NCI-H1417 treated with DMSO at 0.1 percent for 48 hours (cell line): Measurements from ENCODE around the gene MAPKAP1.
"Not testable (repeated sequence)": the region's sequence is repeated elsewhere in the genome, so short reads cannot be mapped to it uniquely, and the experiment has no call there.

ENCODE experiments used
- DNase-seq: peaks from one replicate; lab custom pipeline; 2025; lab: John Stamatoyannopoulos, UW

MAPKAP1 gene

GRCh38 chr9:125603478-125604021 lies 103.5 kb downstream of the MAPKAP1 start:
- no peak for DNase-seq

DNA sequence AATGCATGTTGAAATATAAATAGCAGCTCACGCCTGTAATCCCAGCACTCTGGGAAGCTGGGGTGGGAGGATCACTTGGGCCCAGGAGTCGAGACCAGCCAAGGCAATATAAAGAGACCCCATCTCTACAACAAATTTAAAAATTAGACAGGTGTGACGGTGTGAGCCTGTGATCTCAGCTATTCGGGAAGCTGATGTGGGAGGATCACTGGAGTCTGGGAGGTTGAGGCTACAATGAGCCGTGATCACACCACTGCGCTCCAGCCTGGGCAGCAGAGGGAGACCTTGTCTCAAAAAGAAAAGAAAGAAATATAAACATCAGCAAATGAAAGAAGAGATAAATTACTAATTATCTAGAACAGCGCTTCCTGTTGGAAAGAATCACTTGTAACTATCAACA lies 105.0 kb downstream of the MAPKAP1 start:
- DNase-seq, result no peak

GRCh38 chr9:125600194-125600593 lies 106.8 kb downstream of the MAPKAP1 start:
- DNase-seq, result no peak

DNA sequence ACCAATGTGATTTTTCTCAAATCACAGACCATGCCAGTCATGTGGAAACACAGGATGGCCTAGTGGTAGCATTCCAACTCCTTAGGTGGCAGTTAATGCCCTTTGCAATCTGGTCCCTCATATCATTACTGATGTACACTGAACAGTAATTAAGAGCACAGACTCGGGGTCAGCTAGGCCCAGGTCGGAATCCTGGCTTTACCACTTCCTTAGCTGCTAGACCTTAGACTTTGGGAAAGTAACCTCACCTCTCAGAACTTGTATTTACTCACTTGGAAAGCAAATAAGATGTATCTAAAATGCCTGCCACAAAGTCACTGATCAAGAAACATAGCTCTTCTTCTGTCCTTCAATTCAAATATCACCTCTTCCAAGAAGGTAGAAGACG lies 112.8 kb downstream of the MAPKAP1 start:
- no peak for DNase-seq

- no peak for DNase-seq
Measured at GRCh38 chr9:125593581-125594222, 113.3 kb downstream of the MAPKAP1 start.

DNA sequence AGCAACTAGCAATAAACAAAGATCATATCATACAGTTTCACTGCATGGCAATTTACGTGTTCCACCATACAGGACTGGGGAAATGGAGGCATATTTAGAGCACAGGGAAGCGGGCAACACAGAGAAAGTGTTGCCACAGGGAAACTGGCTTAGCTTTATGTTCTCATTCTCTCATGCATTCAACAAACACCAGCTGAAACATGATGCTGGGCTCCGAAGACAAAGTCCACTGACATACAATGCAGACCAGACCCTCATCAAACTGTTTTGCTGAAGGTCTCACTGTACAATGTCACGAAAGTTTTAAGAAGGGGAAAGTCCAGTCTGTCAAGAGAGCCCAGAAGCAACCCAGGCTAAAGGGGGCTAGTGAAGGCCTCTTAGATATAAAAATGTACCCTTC lies 115.1 kb downstream of the MAPKAP1 start:
- DNase-seq, result no peak

- DNase-seq, result no peak
Measured at GRCh38 chr9:125591245-125591644, 115.8 kb downstream of the MAPKAP1 start.

GRCh38 chr9:125589287-125589686 lies 117.7 kb downstream of the MAPKAP1 start:
- no peak for DNase-seq

GRCh38 chr9:125587819-125588460 lies 119.1 kb downstream of the MAPKAP1 start:
- no peak for DNase-seq

- DNase-seq, result peak; percentile 53
Measured at GRCh38 chr9:125586172-125586511, 120.9 kb downstream of the MAPKAP1 start.

DNA sequence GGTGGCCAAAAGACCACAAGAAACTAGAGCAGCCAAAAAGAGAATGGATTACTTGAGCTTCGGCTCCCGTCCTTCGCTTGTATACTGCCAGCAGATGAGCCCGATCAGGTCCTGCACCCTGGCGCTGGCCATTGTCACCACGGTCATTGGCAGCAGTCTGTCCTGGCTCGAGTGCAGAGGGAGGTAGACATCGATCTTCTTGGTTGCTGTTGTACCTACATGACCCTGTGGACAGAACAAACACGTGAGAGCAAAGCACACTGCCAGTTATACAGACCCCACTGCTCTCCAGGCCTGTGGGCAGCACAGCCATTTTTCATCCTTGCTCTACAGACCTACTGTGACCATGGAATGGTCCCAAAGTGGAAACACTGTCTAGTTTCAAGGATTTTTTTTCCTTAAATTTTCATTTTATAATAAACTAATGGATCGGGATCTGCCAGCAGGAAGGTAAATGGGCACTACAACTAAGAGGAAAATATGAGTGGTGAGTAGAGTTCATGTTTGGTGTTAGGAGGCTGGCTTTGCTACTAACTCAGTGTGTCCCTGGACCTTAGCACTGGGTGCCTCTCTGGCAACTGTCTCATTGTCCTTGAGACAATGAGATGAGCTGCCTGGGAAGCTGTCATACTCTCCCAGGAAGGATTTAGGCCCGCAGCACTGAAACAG lies 121.4 kb downstream of the MAPKAP1 start:
- DNase-seq, result no peak

DNA sequence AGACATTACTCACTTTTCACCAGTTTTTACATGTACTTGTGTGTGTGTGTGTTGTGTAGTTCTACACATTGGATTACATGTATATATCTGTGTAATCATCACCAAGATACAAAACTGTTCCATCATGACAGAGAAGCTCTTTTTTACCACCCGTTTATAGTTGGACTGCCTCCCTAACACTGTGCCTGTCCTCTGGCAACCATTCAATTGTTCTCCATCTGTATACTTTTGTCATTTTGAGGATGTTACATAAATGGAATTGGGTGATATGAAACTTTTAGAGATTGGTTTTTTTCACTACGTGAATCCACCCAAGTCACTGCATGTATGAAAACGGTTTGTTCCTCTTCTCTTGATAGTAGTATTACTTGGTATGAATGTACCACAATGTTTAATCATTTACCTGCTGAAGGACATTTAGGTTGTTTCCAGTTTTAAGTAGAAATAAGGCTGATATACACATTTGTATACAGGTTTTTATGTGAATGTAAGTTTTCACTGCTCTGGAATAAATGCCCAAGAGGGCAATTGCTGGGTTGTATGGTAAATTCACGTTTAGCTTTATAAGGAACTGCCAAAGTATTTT lies 126.2 kb downstream of the MAPKAP1 start:
- DNase-seq, result no peak

DNA sequence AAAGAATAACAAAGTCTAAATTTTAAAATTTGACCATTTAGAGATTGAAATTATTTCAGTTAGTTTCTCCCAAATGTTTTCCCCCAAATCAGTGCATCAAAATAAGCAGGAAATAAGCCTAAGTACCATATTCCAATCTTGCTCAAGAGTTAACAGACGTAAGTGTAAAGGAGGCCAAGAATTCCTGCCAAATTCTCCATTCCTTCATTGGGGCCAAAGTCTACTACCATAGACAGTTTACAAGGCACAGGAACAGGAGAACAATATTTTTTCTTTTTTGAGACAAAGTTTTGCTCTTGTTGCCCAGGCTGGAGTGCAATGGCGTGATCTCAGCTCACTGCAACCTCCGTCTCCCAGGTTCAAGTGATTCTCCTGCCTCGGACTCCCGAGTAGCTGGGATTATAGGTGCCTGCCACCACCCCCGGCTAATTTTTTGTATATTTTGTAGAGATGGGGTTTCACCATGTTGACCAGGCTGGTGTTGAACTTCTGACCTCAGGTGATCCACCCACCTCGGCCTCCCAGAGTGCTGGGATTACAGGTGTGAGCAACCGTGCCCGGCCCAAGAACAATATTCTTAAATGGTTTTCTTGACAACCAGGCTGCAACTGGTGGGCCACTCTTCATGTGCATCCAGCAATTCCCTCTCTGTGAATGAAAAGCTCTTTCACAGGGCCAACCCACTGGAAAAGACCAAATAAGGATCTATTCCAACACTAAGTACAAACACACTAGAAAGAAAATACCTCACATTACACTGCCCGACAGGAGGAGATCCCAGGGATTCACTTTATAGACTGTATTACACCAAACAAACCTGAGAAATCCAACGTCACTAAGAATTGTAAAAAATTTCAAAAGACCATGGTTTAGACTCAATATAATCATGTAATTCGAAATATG lies 127.7 kb downstream of the MAPKAP1 start:
- no peak for DNase-seq

- no peak for DNase-seq
Measured at GRCh38 chr9:125574126-125574877, 132.7 kb downstream of the MAPKAP1 start.

DNA sequence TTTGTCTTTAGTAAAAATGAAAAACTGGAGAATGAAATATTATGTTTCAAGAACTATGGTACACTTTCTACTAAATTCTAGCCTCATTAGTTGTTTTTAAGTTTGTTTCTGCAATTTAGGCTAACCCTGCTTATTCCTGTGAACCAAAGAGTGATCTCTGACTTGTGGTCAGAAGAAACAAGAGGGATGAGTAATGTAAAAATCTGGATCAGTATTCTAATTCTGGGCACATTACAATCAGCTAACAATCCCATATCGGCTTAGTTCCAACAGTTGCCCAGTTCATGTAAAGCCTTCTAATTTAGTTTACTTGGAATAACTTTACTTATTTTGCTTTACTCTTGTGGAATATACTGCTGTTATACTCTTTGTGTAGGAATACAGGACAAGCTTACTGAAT lies 134.5 kb downstream of the MAPKAP1 start:
- not testable (repeated sequence) for DNase-seq

DNA sequence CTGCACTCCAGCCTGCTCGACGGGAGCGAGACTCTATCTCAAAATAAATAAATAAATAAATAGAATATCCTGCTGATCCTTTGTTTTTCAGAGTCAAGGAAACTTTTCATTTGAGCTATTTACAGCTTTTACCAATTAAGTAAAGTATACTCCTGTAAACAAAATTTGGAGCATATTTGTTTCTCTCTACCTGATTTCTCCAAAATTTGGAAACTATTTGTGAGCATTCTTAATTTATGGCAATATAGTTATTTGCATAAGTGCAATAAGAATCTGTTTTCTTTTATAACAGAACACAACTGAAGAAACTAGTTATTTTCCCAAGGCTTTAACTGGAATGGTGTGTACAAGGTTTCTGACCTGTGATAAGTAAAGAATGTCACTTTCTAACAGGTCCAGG lies 135.2 kb downstream of the MAPKAP1 start:
- not testable (repeated sequence) for DNase-seq

- DNase-seq, result no peak
Measured at GRCh38 chr9:125570246-125570645, 136.8 kb downstream of the MAPKAP1 start.

- no peak for DNase-seq
Measured at GRCh38 chr9:125568621-125569020, 138.4 kb downstream of the MAPKAP1 start.

- not testable (repeated sequence) for DNase-seq
Measured at GRCh38 chr9:125566051-125566450, 141.0 kb downstream of the MAPKAP1 start.

DNA sequence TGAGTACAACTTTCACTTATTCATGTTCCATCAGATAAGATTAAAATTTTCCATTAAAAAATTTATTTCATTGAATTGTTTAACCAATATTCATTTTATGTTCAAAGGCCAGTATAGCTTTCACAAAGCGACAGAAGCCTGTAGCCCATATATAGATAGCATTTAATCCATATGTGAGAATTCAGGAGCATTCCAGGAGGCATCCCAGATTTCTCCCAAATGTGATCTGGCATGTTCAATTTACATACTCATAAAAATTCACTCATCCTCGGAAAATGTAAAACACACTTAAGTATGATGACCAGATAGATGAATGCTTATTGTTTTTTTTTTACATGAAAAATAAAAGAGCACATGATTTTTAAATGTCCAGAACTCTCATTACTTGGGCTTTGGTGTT lies 141.9 kb downstream of the MAPKAP1 start:
- no peak for DNase-seq

- no peak for DNase-seq
Measured at GRCh38 chr9:125564631-125565030, 142.4 kb downstream of the MAPKAP1 start.
